ENCODE measurements around the gene TMEM51. TPM values are rescaled to one million over a fixed set of nuclear protein-coding genes. Genes with fewer than 3 reads are reported as not detected.

Gene TMEM51
- total RNA-seq, 1 experiment from 2014 or later: 10.4 TPM

GRCh38 chr1:15118579-15118978, 35.0 kb upstream of the TMEM51 start (continued):
- TF ChIP-seq, protein P1, sequence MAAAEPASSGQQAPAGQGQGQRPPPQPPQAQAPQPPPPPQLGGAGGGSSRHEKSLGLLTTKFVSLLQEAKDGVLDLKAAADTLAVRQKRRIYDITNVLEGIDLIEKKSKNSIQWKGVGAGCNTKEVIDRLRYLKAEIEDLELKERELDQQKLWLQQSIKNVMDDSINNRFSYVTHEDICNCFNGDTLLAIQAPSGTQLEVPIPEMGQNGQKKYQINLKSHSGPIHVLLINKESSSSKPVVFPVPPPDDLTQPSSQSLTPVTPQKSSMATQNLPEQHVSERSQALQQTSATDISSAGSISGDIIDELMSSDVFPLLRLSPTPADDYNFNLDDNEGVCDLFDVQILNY (CRISPR knock-in tag; IDR thresholded peaks at IDR 0.05): no peak
- TF ChIP-seq ZNF396 (CRISPR knock-in tag; IDR thresholded peaks at IDR 0.05; ENCODE audit: borderline replicate concordance) (no peak), ZBTB43 (CRISPR knock-in tag; IDR thresholded peaks at IDR 0.05) (no peak), TP53 (CRISPR knock-in tag; IDR thresholded peaks at IDR 0.05) (no peak), TCF7 (CRISPR knock-in tag; IDR thresholded peaks at IDR 0.05; ENCODE audit: low read depth) (no peak), MAX (CRISPR knock-in tag; IDR thresholded peaks at IDR 0.05) (no peak)
- TF ChIP-seq, protein P2, sequence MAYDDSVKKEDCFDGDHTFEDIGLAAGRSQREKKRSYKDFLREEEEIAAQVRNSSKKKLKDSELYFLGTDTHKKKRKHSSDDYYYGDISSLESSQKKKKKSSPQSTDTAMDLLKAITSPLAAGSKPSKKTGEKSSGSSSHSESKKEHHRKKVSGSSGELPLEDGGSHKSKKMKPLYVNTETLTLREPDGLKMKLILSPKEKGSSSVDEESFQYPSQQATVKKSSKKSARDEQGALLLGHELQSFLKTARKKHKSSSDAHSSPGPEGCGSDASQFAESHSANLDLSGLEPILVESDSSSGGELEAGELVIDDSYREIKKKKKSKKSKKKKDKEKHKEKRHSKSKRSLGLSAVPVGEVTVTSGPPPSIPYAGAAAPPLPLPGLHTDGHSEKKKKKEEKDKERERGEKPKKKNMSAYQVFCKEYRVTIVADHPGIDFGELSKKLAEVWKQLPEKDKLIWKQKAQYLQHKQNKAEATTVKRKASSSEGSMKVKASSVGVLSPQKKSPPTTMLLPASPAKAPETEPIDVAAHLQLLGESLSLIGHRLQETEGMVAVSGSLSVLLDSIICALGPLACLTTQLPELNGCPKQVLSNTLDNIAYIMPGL (CRISPR knock-in tag; IDR thresholded peaks at IDR 0.05): no peak
- TF ChIP-seq, protein P3, sequence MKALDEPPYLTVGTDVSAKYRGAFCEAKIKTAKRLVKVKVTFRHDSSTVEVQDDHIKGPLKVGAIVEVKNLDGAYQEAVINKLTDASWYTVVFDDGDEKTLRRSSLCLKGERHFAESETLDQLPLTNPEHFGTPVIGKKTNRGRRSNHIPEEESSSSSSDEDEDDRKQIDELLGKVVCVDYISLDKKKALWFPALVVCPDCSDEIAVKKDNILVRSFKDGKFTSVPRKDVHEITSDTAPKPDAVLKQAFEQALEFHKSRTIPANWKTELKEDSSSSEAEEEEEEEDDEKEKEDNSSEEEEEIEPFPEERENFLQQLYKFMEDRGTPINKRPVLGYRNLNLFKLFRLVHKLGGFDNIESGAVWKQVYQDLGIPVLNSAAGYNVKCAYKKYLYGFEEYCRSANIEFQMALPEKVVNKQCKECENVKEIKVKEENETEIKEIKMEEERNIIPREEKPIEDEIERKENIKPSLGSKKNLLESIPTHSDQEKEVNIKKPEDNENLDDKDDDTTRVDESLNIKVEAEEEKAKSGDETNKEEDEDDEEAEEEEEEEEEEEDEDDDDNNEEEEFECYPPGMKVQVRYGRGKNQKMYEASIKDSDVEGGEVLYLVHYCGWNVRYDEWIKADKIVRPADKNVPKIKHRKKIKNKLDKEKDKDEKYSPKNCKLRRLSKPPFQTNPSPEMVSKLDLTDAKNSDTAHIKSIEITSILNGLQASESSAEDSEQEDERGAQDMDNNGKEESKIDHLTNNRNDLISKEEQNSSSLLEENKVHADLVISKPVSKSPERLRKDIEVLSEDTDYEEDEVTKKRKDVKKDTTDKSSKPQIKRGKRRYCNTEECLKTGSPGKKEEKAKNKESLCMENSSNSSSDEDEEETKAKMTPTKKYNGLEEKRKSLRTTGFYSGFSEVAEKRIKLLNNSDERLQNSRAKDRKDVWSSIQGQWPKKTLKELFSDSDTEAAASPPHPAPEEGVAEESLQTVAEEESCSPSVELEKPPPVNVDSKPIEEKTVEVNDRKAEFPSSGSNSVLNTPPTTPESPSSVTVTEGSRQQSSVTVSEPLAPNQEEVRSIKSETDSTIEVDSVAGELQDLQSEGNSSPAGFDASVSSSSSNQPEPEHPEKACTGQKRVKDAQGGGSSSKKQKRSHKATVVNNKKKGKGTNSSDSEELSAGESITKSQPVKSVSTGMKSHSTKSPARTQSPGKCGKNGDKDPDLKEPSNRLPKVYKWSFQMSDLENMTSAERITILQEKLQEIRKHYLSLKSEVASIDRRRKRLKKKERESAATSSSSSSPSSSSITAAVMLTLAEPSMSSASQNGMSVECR (CRISPR knock-in tag; IDR thresholded peaks at IDR 0.05; ENCODE audit: borderline replicate concordance): no peak

DNA sequence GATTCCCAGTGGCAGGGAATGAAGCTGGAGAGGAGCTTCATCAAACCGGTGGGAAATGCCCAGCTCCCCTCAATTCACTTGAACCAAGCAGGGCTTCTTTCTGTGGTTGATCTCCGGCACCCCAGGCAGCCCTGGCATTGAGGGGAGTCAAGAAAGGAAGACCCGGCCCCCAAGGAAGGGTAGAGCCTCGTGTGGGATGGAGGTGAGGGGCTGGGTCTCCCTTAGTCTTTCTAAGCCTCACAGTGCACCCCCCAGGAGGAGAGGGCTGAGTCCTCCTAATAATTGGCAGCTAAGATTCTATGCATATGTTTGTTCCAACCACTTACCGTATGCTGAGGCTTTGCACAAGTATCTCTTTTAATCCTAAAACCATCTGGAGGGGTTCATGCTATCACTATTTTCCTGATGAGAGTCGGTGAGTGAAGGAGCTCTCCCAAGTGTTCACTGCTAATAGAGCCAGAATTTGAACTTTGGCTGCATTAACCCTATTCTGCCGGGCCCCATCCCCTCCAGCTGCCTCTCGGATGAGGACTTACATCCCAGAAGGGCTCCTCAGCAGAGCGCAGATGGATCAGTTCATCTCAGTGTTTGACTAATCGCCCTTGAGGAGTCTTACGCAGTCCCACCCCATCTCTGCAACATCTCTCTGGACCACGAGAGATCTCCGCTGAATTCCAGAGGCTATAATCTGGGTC, 33.1 kb upstream of the TMEM51 start:
- H3K36me3 Mint-ChIP-seq: no peaks in the 10 kb centered on the region
- ChIA-PET CTCF (interaction anchor here (1.3 to 2.9 kb wide), 2 partner anchors 8 to 10 kb away, joined by 4 to 14 read pairs; no protein-coding TSS in a partner anchor), POLR2A (no interaction called here)
- DNase-seq (ENCODE audit: low spot score) (no peak), ATAC-seq (no peak)
- no peaks in the 10 kb centered on the region for H3K27me3 Mint-ChIP-seq (ENCODE audit: low read depth)
- no peak overlapping the region for H3K4me3 Mint-ChIP-seq
- H3K4me1 Mint-ChIP-seq: peaks cover 21% of the 10 kb centered on the region
- no peak overlapping the region for H3K27ac Mint-ChIP-seq
- H3K9me3 Mint-ChIP-seq: no peaks in the 10 kb centered on the region
- no peak for TF ChIP-seq GTF2I (CRISPR knock-in tag; conservative IDR thresholded peaks at IDR 0.05)
- no peak for TF ChIP-seq HMGA2 (CRISPR knock-in tag; IDR thresholded peaks at IDR 0.05)
- no peak for TF ChIP-seq EMX1 (CRISPR knock-in tag; IDR thresholded peaks at IDR 0.05)
- TF ChIP-seq ATF3 (CRISPR knock-in tag; conservative IDR thresholded peaks at IDR 0.05): no peak
- TF ChIP-seq CBFB (CRISPR knock-in tag; IDR thresholded peaks at IDR 0.05; ENCODE audit: low read depth): no peak
- TF ChIP-seq IRF1 (CRISPR knock-in tag; IDR thresholded peaks at IDR 0.05): no peak
- no peak for TF ChIP-seq ZNF232 (CRISPR knock-in tag; IDR thresholded peaks at IDR 0.05)
- no peak for TF ChIP-seq NR2C2 (CRISPR knock-in tag; IDR thresholded peaks at IDR 0.05)
- TF ChIP-seq MLX (CRISPR knock-in tag; IDR thresholded peaks at IDR 0.05): no peak
- TF ChIP-seq, protein P4, sequence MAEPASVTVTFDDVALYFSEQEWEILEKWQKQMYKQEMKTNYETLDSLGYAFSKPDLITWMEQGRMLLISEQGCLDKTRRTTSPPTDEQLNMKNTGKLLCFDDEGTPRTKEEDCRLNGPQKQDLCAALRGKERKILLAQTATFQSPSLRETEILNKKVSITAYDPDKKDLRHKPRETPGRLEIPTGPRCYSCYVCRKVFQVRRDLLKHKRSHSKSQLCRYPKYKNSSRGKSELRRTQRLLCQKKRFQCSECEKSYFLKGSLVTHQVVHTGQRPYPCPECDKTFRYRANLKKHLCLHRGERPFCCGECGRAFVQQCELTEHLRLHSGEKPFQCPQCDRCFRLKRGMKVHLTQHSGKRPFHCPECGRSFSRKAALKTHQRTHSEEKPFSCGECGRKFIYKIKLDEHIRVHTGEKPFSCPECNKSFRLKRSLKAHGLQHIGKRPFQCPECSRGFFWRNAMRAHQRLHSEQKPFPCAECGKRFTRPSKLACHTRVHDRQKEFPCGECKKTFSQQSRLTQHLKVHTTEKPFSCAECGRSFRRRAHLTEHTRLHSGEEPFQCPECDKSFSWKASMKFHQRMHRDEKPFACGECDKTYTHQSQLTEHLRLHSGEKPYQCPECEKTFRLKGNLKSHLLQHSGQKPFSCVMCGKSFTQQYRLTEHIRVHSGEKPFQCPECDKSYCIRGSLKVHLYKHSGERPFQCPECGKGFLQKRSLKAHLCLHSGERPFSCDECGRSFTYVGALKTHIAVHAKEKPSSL (CRISPR knock-in tag; conservative IDR thresholded peaks at IDR 0.05): no peak
- no peak for TF ChIP-seq FOXP4 (CRISPR knock-in tag; IDR thresholded peaks at IDR 0.05)
- no peak for TF ChIP-seq NFYB (CRISPR knock-in tag; conservative IDR thresholded peaks at IDR 0.05; ENCODE audit: low read depth)
- TF ChIP-seq RELA (CRISPR knock-in tag; IDR thresholded peaks at IDR 0.05; ENCODE audit: borderline replicate concordance): no peak
